GM21423 (cell line): ENCODE results near the gene EIF5AL1.
"Not testable (repeated sequence)": the region's sequence is repeated elsewhere in the genome, so short reads cannot be mapped to it uniquely, and the experiment has no call there.

Source experiments
- ATAC-seq: cut with Tn5 transposase; IDR thresholded peaks from one replicate; pipeline ENCODE4 v1.9.1; 2021; ENCODE audit warnings: mild to moderate bottlenecking, moderate library complexity; ENCODE audit not compliant: unreplicated experiment

The EIF5AL1 gene

GRCh38 chr10:79509306-79509933 is 2.9 kb upstream of the EIF5AL1 start:
- peak; percentile 58 for ATAC-seq

DNA sequence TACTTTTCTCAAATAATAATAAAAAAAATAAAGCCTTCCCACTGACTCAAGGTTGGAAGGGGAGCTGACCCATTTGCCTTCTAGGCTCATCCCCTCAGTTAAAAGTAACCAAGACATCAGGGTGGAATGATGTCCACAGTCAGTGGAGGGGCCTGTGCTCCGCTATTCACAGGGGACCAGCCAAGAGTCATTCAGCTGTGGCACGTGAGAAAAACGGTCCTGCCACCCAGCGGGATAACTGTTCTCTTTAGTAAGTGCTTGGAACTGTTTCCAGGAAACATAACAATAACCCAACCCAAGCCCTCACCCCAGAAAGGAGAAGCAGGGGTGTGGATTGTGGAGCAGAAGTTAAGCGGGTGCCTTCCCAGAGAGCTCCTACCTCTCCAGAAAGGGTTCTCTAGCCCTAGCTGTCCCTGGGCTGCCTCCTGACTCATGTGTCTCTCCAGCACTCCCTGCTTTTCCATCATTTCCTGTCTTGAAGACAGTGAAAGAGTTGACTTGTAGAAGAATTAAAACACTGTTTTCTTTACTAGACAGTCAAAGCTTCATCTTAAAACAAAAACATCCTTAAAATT is 2.3 kb upstream of the EIF5AL1 start:
- not testable (repeated sequence) for ATAC-seq

DNA sequence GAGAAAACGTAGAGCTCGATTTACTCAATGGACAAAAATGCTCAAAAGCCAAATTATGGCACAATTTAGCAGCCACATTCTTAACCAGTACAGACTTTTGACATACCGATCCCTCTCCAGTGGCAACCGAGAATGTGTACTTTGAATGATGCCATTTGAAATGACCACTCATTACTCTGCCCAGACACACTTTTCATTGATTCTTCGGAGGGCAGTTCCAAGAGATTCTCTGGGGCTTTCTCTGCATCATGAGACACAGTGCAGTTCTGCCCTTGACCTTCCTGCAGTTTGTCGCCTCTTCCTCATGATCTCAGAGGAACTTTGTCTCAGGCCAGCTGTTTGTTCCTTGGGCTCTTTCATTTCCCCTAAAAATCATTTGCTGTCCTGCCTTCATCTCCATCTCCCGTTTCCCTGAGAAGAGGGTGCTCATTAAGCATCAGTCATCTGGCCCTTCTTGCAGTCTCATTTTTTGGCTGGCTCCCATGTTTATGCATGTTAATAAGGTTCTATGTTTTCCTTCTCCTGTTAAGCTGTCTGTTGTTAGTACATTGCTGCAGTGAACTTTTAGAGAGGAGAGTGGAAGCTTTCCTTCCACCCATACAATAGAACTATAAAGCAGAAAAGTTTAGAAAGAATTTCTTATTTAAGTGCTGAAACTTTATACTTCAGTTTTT is 4.3 kb downstream of the EIF5AL1 start:
- ATAC-seq = not testable (repeated sequence)

- not testable (repeated sequence) for ATAC-seq
These were observed 5.2 kb downstream of the EIF5AL1 start for GRCh38 chr10:79517567-79517966.

- not testable (repeated sequence) for ATAC-seq
These were observed 9.4 kb downstream of the EIF5AL1 start for GRCh38 chr10:79521751-79522150.

DNA sequence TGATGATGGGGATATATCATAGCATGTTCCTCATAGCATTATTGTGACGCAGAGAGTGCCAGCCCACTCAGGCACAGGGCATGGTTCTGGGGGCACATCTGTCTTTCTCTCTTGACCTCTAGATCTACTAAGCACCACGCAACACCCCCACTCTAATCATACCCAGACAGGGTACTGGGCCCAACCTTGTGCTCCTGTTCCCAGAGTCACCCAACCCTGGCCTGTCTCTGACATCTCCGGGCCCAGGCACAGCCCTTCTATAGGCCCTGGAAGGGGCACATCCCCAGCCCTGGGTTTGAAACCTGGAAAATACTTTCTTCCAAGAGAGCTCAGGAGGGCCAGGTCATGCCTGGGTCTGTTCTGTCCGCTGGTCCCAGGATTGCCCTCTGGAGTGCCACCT is 10.1 kb downstream of the EIF5AL1 start:
- not testable (repeated sequence) for ATAC-seq

- not testable (repeated sequence) for ATAC-seq
These were observed 11.0 kb downstream of the EIF5AL1 start for GRCh38 chr10:79523157-79523853.

DNA sequence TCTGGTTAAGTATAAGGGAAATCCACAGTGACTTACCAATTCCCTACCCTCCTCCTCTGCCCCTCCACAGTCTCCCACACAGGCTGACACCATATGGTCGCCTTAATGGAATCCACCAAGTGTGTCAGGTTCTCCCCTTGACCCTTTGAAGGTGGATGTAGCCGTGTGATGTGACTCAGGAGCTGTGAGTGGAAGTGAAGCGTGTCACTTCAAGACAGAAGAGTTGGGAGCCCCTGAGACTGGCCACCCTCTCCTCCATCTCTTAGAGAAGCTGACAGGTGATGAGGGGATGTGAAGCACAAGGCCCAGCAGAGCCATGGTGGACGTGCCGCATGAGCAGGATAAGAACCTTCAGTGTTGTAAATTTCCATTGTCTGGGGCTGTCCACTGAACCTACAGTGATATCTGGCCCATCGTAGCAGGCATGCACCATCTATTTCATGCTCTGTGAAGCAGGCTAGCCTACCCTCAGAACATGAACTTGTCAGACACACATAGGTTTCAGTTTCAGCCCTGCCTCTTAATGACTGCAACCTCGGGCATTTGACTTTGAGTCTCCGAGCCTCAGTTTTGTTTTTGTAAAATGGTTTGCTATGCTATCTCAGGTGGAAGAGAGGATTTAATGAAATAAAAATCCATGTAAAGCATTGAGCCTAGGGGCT is 12.8 kb downstream of the EIF5AL1 start:
- peak; percentile 83 for ATAC-seq

DNA sequence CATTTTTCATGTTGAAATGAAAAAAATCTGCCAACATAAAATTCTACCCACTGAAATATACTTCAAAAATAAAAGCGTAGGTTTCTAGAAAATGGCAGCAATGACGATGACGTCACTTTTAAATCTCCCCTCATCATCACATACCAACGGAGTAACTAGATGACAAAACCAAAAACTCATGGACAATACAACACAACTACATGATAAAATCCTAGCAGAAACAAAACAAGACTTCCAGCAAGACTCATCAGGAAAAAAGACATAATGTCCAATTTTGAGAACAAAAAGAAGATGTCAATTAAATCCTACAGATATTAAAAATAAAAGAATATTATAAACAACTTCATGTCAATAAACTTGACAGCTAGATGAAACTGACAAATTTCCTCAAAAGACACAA is 15.9 kb downstream of the EIF5AL1 start:
- ATAC-seq = not testable (repeated sequence)

DNA sequence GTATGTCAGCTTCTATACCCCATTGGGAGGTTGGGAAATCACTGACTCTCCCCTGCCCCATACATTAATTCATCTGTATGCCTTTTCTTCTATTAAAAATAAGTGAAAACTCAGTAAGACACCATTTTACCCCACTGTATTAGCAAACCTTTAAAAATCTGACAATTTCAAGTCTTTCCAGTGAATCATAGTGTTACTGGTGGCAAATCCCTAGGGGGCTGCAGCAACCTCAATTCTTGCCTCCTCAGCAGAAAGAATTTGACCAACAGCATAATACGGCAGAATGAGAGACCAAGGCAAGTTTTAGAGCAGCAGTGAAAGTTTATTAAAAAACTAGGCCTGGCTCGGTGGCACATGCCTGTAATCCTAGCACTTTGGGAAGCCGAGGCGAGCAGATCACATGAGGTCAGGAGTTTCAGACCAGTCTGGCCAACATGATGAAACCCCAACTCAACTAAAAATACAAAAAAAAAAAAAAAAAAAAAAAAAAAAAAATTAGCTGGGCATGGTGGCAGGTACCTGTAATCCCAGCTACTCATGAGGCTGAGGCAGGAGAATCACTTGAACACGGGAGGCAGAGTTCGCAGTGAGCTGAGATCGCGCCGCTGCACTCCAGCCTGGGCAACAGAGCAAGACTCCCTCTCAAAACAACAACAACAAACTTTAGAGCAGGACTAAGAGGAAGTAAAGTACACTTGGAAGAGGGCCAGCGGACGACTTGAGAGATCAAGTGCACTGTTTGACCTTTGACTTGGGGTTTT is 21.0 kb downstream of the EIF5AL1 start:
- ATAC-seq = not testable (repeated sequence)

- ATAC-seq = not testable (repeated sequence)
These were observed 21.5 kb downstream of the EIF5AL1 start for GRCh38 chr10:79533903-79534175.

DNA sequence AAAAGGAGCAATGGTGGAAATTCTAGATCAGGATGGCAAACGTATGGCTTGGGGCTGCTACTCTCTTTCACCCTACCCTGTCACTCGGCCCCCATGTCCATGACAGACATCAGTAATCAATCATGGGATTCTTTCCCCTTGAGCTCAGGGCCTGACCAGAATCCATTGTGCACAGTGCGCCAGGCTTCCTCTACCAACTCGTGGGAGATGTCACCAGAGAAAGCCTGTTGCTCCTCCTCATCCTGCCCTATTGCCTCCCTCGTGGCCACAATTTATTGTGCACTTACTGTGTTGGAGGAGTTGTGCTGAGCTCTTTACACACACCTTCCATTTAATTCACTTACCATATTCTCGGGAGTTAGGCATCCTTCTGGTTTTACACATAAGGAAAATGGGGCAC is 26.0 kb downstream of the EIF5AL1 start:
- ATAC-seq = not testable (repeated sequence)

- ATAC-seq = peak; percentile 84
These were observed 28.6 kb downstream of the EIF5AL1 start for GRCh38 chr10:79540930-79541329.

DNA sequence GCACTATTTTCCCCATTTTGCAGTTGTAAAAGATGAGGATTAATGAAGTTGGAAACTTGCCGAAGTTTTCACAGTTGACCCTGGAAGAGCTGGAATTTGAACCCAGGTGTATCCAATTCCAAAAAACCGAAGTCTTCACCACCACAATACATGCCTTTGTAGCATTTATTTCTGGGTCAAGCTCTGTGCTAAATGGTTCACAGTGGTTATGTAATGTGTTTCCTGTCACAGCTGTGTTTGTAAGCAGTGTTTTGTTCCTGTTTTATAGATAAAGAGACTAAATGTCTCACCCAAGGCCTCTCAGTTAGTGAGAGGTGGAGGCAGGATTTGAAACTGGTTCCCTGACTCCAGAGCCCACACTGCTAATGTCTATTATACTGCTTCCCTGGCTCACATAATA is 30.3 kb downstream of the EIF5AL1 start:
- ATAC-seq = no peak

DNA sequence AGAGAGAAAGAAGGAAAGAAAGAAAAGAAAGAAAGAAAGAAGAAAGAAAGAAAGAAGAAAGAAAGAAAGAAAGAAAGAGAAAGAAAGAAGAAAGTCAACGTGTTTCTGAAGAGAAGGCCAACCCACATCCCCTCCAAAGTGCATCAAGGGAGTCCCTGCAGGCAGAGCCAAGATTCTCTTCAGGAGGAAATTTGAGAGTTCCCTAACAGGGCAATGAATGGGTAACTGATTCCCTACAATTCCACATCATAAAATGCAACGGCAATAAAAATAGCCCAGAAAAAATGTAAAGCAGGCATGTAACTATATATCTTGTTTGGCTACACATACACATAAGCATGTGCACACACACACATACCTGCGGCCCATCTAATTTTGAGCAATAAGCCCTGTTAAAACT is 32.1 kb downstream of the EIF5AL1 start:
- not testable (repeated sequence) for ATAC-seq

DNA sequence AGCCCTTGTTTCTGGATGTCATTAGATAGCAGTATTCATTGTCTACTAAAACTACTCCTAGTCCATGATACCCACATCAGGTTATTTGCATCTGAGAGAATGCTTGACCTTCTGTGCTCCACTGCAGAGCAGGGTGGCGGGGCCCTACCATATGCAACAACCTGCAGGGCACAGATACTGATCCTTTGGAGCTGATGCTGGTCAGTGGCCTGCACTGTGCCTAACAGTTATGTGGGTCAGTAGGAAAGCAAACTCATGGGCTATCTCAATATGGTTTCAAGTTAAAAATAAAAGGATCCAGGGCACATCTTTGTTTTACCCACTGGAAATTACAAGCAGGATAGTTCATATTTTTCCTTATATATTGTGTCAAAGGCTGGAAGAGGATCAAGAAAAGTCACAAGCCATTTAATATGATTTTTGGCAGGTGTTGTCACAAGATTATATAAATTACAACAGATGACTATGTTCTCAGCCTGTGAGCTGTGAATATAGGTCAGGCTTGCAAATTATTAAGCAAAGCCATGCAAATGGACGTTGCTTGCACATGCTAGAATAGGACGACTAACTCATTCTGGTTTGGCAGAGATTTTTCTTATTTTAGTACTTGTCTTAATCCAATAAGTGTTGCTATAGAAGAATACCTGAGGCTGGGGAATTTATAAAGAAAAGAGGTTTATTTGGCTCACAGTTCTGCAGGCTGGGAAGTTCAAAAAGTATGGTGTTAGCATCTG is 32.8 kb downstream of the EIF5AL1 start:
- not testable (repeated sequence) for ATAC-seq

GRCh38 chr10:79547128-79547527 is 34.8 kb downstream of the EIF5AL1 start:
- ATAC-seq = not testable (repeated sequence)

DNA sequence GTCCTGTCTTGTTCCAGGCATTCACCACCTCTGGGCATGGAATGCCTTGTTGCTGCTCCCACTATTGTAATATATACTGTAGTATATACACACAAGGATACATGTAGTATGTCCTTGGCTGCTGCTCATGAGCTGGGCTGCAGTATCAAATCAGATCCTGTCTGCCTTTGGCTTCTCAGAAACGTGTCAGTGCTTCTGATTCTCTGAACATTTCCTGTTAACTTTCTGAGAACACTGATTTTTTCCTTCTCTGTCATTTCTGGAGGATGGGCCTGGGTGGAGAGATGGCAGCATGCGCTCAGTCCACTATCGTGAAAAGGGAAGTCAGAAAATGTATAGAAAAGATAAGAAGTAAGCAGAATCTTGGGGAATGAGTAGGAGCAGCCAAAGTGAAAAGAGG is 35.6 kb downstream of the EIF5AL1 start:
- ATAC-seq = no peak

DNA sequence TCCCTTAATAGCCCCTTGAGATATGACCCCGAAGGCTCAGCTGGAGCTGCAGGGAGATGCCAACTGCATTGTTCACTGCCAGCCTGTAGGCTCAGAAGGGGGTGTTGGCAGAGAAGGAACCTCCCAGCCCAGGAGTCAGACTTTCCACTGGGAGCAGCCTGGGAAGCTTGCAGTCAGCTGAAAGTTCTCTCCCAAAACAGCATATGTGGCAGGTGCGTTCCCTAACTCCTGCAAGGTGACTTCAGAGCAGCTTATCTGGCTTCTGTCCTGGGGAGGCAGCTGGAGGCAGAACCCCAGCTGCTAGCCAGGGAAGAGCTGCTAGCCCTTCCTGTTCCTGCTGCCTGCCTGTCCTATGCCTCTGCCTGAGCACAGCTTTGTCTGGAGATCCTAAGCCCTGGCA is 39.8 kb downstream of the EIF5AL1 start:
- no peak for ATAC-seq
